Natural killer cell (primary cell): ENCODE results near the gene ITGB2. TPM values are rescaled to one million over a fixed set of nuclear protein-coding genes. Genes with fewer than 3 reads are reported as not detected.

Experiments used
- ATAC-seq, 3 donors: fragments of 150-1000 bp in 2 of 3; fragments of 200-7000 bp in 1 of 3; cut with Tn5 transposase; 1 replicate in 1 of 3; 2 replicates in 2 of 3; pipeline ENCODE4 v1.10.0; 2021; ENCODE audit warnings: mild to moderate bottlenecking in 2 of 3, moderate library complexity in 2 of 3
- DNase-seq, 2 donors: peaks; one replicate each; pipeline versions ENCODE4 v3.0.0 to v3.0.0-alpha.2; 2013 to 2021; ENCODE audit warnings: mixed read lengths in 1 of 2
- H3K27ac ChIP-seq: one replicate; pipeline ENCODE4 v1.5.1; 2013; ENCODE audit warnings: mild to moderate bottlenecking, low read length
- H3K27me3 ChIP-seq: one replicate; pipeline ENCODE4 v1.6.1; 2013; ENCODE audit warnings: low read length; ENCODE audit not compliant: control insufficient read depth, insufficient read depth
- H3K36me3 ChIP-seq: one replicate; pipeline ENCODE4 v1.6.1; 2013; ENCODE audit warnings: low read length; ENCODE audit not compliant: control insufficient read depth, insufficient read depth
- H3K4me1 ChIP-seq: one replicate; pipeline ENCODE4 v1.6.1; 2013; ENCODE audit warnings: low read length; ENCODE audit not compliant: control insufficient read depth, insufficient read depth
- H3K4me3 ChIP-seq: one replicate; pipeline ENCODE4 v1.5.1; 2013; ENCODE audit warnings: low read length
- H3K9me3 ChIP-seq: one replicate; pipeline ENCODE4 v1.6.1; 2013; ENCODE audit warnings: low read length; ENCODE audit not compliant: control insufficient read depth, insufficient read depth
- H3K27ac Mint-ChIP-seq, 2 donors: one replicate each; pipeline ENCODE4 v1.8.0; 2022; ENCODE audit warnings: mild to moderate bottlenecking in 2 of 2, mixed read lengths in 2 of 2, moderate library complexity in 1 of 2
- H3K27me3 Mint-ChIP-seq, 2 donors: one replicate each; pipeline ENCODE4 v1.8.0; 2022; ENCODE audit warnings: low read depth in 2 of 2, mixed read lengths in 2 of 2
- H3K36me3 Mint-ChIP-seq: one replicate; pipeline ENCODE4 v1.8.0; 2022; ENCODE audit warnings: mixed read lengths
- H3K4me1 Mint-ChIP-seq, 2 donors: one replicate each; pipeline ENCODE4 v1.8.0; 2022; ENCODE audit warnings: mixed read lengths in 2 of 2
- H3K4me3 Mint-ChIP-seq: one replicate; pipeline ENCODE4 v1.8.0; 2022; ENCODE audit warnings: mild to moderate bottlenecking, moderate library complexity, mixed read lengths
- H3K9me3 Mint-ChIP-seq, 2 donors: one replicate each; pipeline ENCODE4 v1.8.0; 2022; ENCODE audit warnings: mixed read lengths in 2 of 2
- CTCF ChIP-seq: fragments of 200-600 bp; IDR thresholded peaks from one replicate; pipeline ENCODE4 v1.8.0; 2022; ENCODE audit warnings: antibody characterized with exemption
- WGBS: methylation state at CpG from one replicate; pipeline ENCODE4 v1.1.7; 2013; ENCODE audit warnings: missing lambda C conversion rate; ENCODE audit not compliant: insufficient coverage; 5-methylcytosine and 5-hydroxymethylcytosine counted together
- intact Hi-C: fragments of 100-400 bp; cut with micrococcal nuclease; formaldehyde crosslinking; loops from one replicate; pipeline ENCODE4 v1.14.2; 2022
- total RNA-seq, 4 donors: library from RNA; stranded (reverse); fragments of 120-200 nt in 1 of 4; gene quantifications; one replicate each; pipeline versions ENCODE4 v1.2.3 to v1.2.4, GENCODE V29; 2013 to 2022

Gene ITGB2
- total RNA-seq, 3 donors from 2014 or later (not counting 1 experiment from before 2014, with no cell fraction given): 1,223 to 1,393 (median 1,250) TPM

- Mint-ChIP-seq H3K4me3 (no peak overlapping the region), H3K27ac (peak overlapping the region; percentile 64 to 73), H3K9me3 (no peaks in the 10 kb centered on the region), H3K4me1 (peaks cover 13 to 42% of the 10 kb centered on the region in 2 donors), H3K27me3 (no peaks in the 10 kb centered on the region), H3K36me3 (no peaks in the 10 kb centered on the region)
- Histone ChIP-seq H3K27ac (no peak overlapping the region), H3K36me3 (peaks cover 70% of the 10 kb centered on the region), H3K4me3 (no peak overlapping the region), H3K9me3 (no peaks in the 10 kb centered on the region), H3K27me3 (no peaks in the 10 kb centered on the region), H3K4me1 (peaks cover 42% of the 10 kb centered on the region)
- intact Hi-C loops: no loop called here
- TF ChIP-seq CTCF: no peak
- DNase-seq (no peak), ATAC-seq (no peak)
- WGBS: 94% methylated on average over 11 of the region's 11 CpGs
Observed at GRCh38 chr21:44887126-44887806, 33.4 kb downstream of the ITGB2 start.

GRCh38 chr21:44886113-44887075 is 34.3 kb downstream of the ITGB2 start:
- intact Hi-C loops: no loop called here
- Mint-ChIP-seq H3K27me3 (no peaks in the 10 kb centered on the region), H3K9me3 (no peaks in the 10 kb centered on the region), H3K27ac (peak overlapping the region; percentile 64 to 73), H3K4me1 (peaks cover 21 to 51% of the 10 kb centered on the region in 2 donors), H3K4me3 (no peak overlapping the region), H3K36me3 (no peaks in the 10 kb centered on the region)
- WGBS: 86% methylated on average over 44 of the region's 44 CpGs
- TF ChIP-seq CTCF: no peak
- no peaks in the 10 kb centered on the region for H3K27me3 ChIP-seq
- DNase-seq (no peak), ATAC-seq (peak in 1 of 3 donors; percentile 20)
- H3K27ac ChIP-seq: no peak overlapping the region
- H3K36me3 ChIP-seq: peaks cover 61% of the 10 kb centered on the region
- no peaks in the 10 kb centered on the region for H3K9me3 ChIP-seq
- H3K4me3 ChIP-seq: no peak overlapping the region
- H3K4me1 ChIP-seq: peaks cover 48% of the 10 kb centered on the region

- Mint-ChIP-seq H3K36me3 (no peaks in the 10 kb centered on the region), H3K27me3 (no peaks in the 10 kb centered on the region), H3K4me1 (peaks cover 28 to 55% of the 10 kb centered on the region in 2 donors), H3K27ac (peak overlapping the region; percentile 48 to 73), H3K4me3 (no peak overlapping the region), H3K9me3 (no peaks in the 10 kb centered on the region)
- intact Hi-C loops: no loop called here
- Histone ChIP-seq H3K27ac (no peak overlapping the region), H3K36me3 (peaks cover 53% of the 10 kb centered on the region), H3K4me3 (no peak overlapping the region), H3K27me3 (no peaks in the 10 kb centered on the region), H3K4me1 (peaks cover 48% of the 10 kb centered on the region), H3K9me3 (no peaks in the 10 kb centered on the region)
- no peak for ATAC-seq
- WGBS: 90% methylated on average over 10 of the region's 11 CpGs
- TF ChIP-seq CTCF: no peak
- DNase-seq: no peak
Observed at GRCh38 chr21:44885615-44886014, 35.1 kb downstream of the ITGB2 start.
